Measurements from ENCODE around the gene PRDM8.
"Not testable (repeated sequence)": the region's sequence is repeated elsewhere in the genome, so short reads cannot be mapped to it uniquely, and the experiment has no call there.

Gene PRDM8

DNA sequence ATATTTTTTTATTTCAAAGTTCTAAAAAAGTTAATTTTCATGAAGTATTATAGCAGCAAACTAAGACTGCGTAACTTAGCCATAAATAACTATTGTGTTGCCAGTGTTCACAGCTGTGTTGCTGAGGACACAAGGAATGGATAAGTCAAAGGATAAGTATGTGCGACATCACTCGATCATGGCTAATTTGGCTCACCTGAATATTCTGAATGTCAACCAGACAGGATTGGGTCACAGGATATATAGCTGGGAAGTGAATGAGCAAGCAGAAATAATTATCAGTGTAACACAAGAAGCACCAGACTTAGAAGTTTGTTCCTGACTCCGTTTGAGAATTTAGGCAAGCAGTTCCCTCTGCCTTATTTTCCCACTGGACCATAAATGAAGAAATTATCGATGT, 33.9 kb downstream of the PRDM8 start:
- no peak for DNase-seq

GRCh38 chr4:80232707-80233370, 35.5 kb downstream of the PRDM8 start:
- DNase-seq, result no peak

DNA sequence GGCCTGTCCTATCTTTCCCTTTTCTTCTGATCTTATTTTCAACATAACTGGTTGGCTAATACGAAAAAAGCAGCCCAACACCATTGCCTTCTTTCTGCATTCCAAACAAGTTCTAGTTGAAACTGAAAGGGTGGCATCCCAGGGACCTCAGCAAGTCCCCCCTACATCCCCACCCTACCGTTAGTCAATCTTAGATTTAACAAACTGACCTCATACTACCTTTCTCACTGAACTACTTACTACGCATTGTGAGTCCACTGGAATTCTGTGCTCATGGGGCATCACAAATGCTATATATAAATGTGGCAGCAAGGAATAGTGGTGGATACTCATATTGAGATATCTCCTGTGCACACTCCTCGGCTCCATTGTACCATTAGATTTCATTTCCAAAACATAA, 36.1 kb downstream of the PRDM8 start:
- DNase-seq, result no peak

DNA sequence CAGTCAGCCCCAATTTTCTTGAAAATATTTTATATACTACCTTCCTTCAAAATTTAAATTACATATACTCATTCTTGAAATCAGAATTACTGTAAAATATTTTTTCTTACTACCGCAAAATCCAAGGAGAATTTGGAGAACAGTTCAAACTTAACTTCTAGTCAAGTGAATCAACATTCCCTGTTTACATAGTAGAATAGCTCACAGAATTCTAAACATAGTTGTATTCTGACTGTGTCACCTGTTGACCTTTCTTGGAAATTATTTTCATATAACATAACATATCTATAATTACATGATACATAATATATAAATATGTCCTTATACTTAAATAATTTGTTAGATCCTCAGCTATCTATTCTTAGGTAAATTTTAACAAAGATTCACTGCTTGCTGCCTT, 38.1 kb downstream of the PRDM8 start:
- DNase-seq, result no peak

DNA sequence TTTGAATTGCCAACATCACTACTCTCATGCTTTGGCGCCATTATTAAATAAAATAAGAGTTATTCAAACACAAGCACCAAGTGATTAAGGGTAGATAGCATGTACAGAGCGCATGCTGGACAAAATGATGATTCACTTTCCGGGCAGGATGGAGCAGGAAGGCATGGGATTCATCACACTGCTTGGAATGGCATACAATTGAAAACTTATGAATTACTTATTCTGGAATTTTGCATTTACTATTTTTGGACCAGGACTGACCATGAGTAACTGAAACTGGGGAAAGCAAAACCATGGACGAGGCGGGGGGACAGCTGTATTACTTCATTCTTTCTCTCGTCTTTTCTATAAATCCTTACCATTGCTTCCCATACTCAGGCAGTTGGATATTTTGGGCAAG, 40.7 kb downstream of the PRDM8 start:
- no peak for DNase-seq

DNA sequence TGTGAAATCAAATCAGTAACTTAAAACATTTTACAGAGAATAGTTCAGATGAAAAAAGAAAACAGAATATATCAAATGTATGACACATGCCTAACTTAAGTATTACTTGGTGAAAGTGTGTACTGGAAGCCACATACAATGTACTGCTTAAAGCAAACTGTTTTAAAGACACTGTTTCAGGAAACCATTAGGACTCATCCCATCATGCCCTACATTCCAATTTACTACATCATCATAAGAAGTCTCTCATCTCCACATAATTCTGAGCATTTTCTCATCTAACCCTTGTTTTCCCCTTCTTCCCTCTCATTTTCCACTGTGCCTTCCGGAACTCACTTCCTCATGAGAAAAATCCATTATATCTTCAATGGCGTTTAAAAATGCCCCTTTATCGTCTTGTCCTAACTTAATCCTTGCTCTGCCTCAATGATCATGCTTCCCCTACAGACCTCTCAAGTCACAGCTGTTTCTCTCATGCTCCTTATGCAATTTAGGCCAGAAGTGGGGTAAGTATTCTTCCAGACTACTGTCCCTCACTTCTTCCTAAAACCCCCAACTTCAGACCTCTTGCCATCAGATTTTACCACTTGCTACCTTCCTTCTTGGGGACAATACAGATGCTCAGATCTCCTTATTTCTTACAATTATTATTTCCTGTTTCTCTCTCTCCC, 42.3 kb downstream of the PRDM8 start:
- DNase-seq, result no peak

- DNase-seq, result no peak
These were observed 43.7 kb downstream of the PRDM8 start for GRCh38 chr4:80240976-80241375.

DNA sequence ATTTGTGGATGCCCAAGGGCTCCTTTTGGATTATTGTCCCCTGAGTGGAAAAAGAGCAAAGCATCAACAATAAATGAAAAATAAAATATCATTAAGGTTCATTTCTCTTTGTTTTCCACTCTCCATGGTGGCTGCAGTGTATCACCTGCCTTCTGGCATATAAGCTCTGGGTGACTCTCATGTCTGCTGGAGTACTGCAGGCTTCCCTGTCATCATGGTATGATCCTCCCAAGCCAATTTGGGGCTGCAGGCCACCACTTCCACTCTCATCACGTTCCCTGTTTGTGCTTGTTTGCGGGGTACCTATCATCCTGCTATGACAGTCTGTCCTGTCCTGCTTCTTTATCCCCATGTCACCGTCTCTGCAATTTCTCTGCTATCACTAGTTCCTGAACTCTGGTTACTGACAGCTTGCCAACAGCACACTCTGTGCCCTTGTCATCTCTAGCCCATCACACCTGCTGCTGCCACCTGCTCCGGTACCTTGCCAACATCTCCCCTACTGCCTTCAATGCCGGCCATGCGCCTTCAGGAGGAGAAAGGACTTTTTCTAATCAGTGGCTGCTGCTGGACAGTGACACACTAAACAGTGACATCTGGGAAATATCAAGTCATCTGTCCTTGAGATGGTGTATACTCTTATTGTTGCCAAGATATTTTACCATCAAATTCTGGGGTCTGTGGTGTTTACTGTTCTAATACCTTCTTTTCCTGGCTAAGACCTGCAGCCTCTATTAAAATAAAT, 46.1 kb downstream of the PRDM8 start:
- DNase-seq, result no peak

DNA sequence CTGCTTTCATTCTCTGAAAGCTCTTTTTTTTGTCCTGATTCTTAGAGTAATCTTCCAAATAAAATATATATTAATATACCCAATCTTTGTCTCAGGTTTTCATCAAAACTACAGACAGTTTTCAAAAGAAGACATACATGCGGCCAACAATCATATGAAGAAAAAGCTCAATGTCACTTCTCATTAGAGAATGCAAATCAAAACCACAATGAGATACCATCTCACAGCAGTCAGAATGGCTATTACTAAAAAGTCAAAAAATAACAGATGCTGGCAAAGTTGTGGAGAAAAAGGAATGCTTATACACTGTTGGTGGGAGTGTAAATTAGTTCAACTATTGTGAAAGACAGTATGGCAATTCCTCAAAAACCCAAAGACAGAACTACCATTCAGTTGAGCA, 50.2 kb downstream of the PRDM8 start:
- DNase-seq, result not testable (repeated sequence)

DNA sequence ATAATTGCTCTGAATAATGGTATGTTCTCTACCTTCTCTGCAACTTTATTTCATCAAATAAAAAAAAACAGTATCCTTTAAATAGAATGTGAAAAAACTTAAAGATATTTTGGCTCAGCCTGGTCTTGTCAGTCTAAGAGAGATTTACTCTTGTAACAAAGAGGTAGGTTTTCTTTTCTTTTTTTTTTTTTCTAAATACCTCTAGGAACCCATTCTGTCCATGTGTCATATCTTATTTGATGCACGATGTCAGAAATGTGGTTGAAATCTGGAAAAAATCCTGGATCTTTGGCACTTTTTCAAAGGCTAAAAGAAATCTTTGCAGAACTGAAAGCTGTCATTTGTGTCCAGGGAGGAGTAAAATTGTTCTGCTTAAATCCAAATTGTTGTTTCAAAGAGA, 51.8 kb downstream of the PRDM8 start:
- DNase-seq, result no peak

GRCh38 chr4:80252427-80252826, 55.1 kb downstream of the PRDM8 start:
- DNase-seq, result no peak

- DNase-seq, result no peak
These were observed 55.6 kb downstream of the PRDM8 start for GRCh38 chr4:80252953-80253352.

- DNase-seq, result no peak
These were observed 56.2 kb downstream of the PRDM8 start for GRCh38 chr4:80253510-80253909.
